Parathyroid adenoma (tissue), 2 donors: ENCODE results near the gene TMEM87B.

ENCODE experiments used
- H2AFZ ChIP-seq: fragments of 300-600 bp; sonication (generic); one replicate; pipeline ENCODE4 v1.7.0; 2017; ENCODE audit warnings: antibody characterized with exemption, mild to moderate bottlenecking
- H3K27ac ChIP-seq: fragments of 300-600 bp; sonication (generic); one replicate; pipeline ENCODE4 v1.7.0; 2017
- H3K27me3 ChIP-seq: fragments of 300-600 bp; sonication (generic); one replicate; pipeline ENCODE4 v1.7.0; 2017; ENCODE audit warnings: low read length; ENCODE audit not compliant: control insufficient read depth, insufficient read depth
- H3K36me3 ChIP-seq: fragments of 300-600 bp; sonication (generic); one replicate; pipeline ENCODE4 v1.7.0; 2017; ENCODE audit warnings: low read length; ENCODE audit not compliant: control insufficient read depth, insufficient read depth
- H3K4me1 ChIP-seq: fragments of 300-600 bp; sonication (generic); one replicate; pipeline ENCODE4 v1.7.0; 2017; ENCODE audit warnings: control low read depth
- H3K4me2 ChIP-seq: fragments of 300-600 bp; sonication (generic); one replicate; pipeline ENCODE4 v1.7.0; 2017; ENCODE audit warnings: low read length
- H3K4me3 ChIP-seq: fragments of 300-600 bp; sonication (generic); one replicate; pipeline ENCODE4 v1.7.0; 2017; ENCODE audit warnings: low read depth, low read length
- H3K79me2 ChIP-seq: fragments of 300-600 bp; sonication (generic); one replicate; pipeline ENCODE4 v1.7.0; 2017; ENCODE audit warnings: control low read depth
- H3K9ac ChIP-seq: fragments of 300-600 bp; sonication (generic); one replicate; pipeline ENCODE4 v1.7.0; 2017; ENCODE audit warnings: mild to moderate bottlenecking
- H3K9me3 ChIP-seq: fragments of 300-600 bp; sonication (generic); one replicate; pipeline ENCODE4 v1.7.0; 2017; ENCODE audit warnings: low read length; ENCODE audit not compliant: control insufficient read depth
- CTCF ChIP-seq: fragments of 300-600 bp; sonication (generic); IDR thresholded peaks from one replicate; pipeline ENCODE4 v1.7.0; 2017; ENCODE audit warnings: antibody characterized with exemption, mild to moderate bottlenecking
- donor health status: primary hyperparathyroidism.

The TMEM87B gene

DNA sequence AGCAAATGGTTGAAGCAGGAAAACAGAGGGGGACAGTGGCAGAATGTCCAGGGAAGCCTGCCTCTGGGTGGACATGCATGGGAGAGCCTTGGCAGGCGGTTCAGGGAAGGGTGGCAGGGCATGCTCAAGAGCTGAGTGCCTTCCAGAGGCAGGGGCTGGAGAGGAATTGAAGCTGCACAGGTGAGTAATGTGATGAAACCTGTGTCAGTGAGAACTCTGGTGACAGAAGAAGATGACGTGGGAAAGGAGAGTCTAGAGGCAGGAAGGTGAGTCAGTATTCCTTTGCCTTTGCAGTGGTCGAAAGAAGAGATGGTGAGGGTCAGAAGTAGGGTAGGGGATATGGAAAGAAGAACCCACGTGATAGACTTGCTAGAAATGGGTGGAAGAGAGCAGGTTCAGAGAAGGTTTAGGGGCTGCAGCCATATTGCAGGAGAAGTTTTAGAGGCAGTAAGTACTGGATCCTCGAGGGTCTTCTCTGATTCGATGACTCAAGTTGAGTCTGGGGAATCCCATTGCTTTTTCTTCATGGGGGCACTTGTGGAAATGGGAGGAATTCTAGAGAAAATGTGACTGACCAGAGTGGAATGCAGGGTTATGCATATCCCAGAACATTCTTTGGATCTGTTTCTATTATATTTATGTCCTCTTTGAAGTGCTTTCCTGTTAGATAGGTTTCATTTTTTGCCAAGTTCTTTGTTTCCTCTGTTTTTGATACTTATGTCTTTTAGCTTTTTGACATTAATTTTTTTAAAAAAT is 37.4 kb downstream of the TMEM87B start:
- Histone ChIP-seq H3K9me3 (no peaks in the 10 kb centered on the region), H3K79me2 (no peaks in the 10 kb centered on the region), H3K27me3 (no peaks in the 10 kb centered on the region), H3K27ac (no peak overlapping the region), H3K4me3 (no peak overlapping the region), H2AFZ (no peak overlapping the region), H3K4me2 (no peak overlapping the region), H3K9ac (no peak overlapping the region), H3K36me3 (no peaks in the 10 kb centered on the region), H3K4me1 (no peaks in the 10 kb centered on the region)
- TF ChIP-seq CTCF = no peak

- Histone ChIP-seq H2AFZ (no peak overlapping the region), H3K36me3 (no peaks in the 10 kb centered on the region), H3K79me2 (no peaks in the 10 kb centered on the region), H3K27ac (no peak overlapping the region), H3K4me1 (no peaks in the 10 kb centered on the region), H3K4me2 (no peak overlapping the region), H3K27me3 (no peaks in the 10 kb centered on the region), H3K9ac (no peak overlapping the region), H3K9me3 (no peaks in the 10 kb centered on the region), H3K4me3 (no peak overlapping the region)
- TF ChIP-seq CTCF = no peak
These were observed 38.1 kb downstream of the TMEM87B start for GRCh38 chr2:112093216-112093615.

DNA sequence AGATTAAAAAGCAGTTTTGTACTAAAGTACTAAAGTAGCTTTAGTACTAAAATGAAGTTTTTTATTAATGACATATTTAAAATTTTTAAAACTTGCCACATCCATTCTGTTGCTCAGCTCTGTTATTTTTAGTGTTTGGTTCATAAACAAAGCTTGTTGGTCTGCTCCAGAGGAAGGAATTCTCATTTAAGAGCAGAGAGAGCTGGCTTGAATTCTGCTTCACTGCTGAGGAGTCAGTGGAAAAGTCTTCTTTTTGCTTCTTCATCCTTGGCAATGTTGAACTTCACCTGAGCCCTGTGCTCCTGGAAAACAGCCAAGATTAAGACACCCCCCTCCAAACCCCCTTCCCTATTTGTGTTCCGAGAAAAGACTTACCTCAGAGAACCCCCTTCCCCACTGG is 40.6 kb downstream of the TMEM87B start:
- H3K4me2 ChIP-seq = no peak overlapping the region
- no peak overlapping the region for H3K27ac ChIP-seq
- no peak for TF ChIP-seq CTCF
- no peaks in the 10 kb centered on the region for H3K4me1 ChIP-seq
- no peaks in the 10 kb centered on the region for H3K27me3 ChIP-seq
- H2AFZ ChIP-seq = no peak overlapping the region
- H3K36me3 ChIP-seq = no peaks in the 10 kb centered on the region
- H3K9me3 ChIP-seq = no peaks in the 10 kb centered on the region
- H3K4me3 ChIP-seq = no peak overlapping the region
- no peak overlapping the region for H3K9ac ChIP-seq
- no peaks in the 10 kb centered on the region for H3K79me2 ChIP-seq

- H3K27me3 ChIP-seq = no peaks in the 10 kb centered on the region
- TF ChIP-seq CTCF = no peak
- no peaks in the 10 kb centered on the region for H3K9me3 ChIP-seq
- no peak overlapping the region for H3K4me2 ChIP-seq
- H2AFZ ChIP-seq = no peak overlapping the region
- H3K4me3 ChIP-seq = no peak overlapping the region
- H3K27ac ChIP-seq = no peak overlapping the region
- H3K79me2 ChIP-seq = no peaks in the 10 kb centered on the region
- H3K9ac ChIP-seq = no peak overlapping the region
- H3K36me3 ChIP-seq = no peaks in the 10 kb centered on the region
- no peaks in the 10 kb centered on the region for H3K4me1 ChIP-seq
These were observed 41.0 kb downstream of the TMEM87B start for GRCh38 chr2:112096098-112096497.
